Measurements from ENCODE around the gene COG7. TPM values are rescaled to one million over a fixed set of nuclear protein-coding genes. Genes with fewer than 3 reads are reported as not detected.
"Not testable (repeated sequence)": the region's sequence is repeated elsewhere in the genome, so short reads cannot be mapped to it uniquely, and the experiment has no call there.

COG7 gene
- total RNA-seq, 3 donors from 2014 or later: 18.5 to 21.8 (median 20.0) TPM

- Mint-ChIP-seq H3K4me1 (ENCODE audit: low read depth) (no peaks in the 10 kb centered on the region), H3K27me3 (ENCODE audit: low read depth) (peaks cover 14% of the 10 kb centered on the region), H3K9me3 (no peaks in the 10 kb centered on the region), H3K36me3 (ENCODE audit: insufficient read depth) (no peaks in the 10 kb centered on the region), H3K4me3 (no peak overlapping the region)
- DNase-seq (no peak), ATAC-seq (no peak)
These were observed 74.7 kb downstream of the COG7 start for GRCh38 chr16:23378256-23378655.

- peaks cover 14% of the 10 kb centered on the region for H3K27me3 Mint-ChIP-seq (ENCODE audit: low read depth)
- H3K4me3 Mint-ChIP-seq: no peak overlapping the region
- H3K9me3 Mint-ChIP-seq: no peaks in the 10 kb centered on the region
- H3K4me1 Mint-ChIP-seq (ENCODE audit: low read depth): no peaks in the 10 kb centered on the region
- ATAC-seq (no peak), DNase-seq (no peak)
- H3K36me3 Mint-ChIP-seq (ENCODE audit: insufficient read depth): no peaks in the 10 kb centered on the region
These were observed 75.7 kb downstream of the COG7 start for GRCh38 chr16:23377071-23377931.

GRCh38 chr16:23375643-23376042 lies 77.3 kb downstream of the COG7 start:
- H3K4me3 Mint-ChIP-seq: no peak overlapping the region
- H3K36me3 Mint-ChIP-seq (ENCODE audit: insufficient read depth): no peaks in the 10 kb centered on the region
- H3K27me3 Mint-ChIP-seq (ENCODE audit: low read depth): peaks cover 14% of the 10 kb centered on the region
- no peaks in the 10 kb centered on the region for H3K4me1 Mint-ChIP-seq (ENCODE audit: low read depth)
- no peaks in the 10 kb centered on the region for H3K9me3 Mint-ChIP-seq
- no peak for DNase-seq
- ATAC-seq: no peak

- Mint-ChIP-seq H3K4me3 (no peak overlapping the region), H3K4me1 (ENCODE audit: low read depth) (no peaks in the 10 kb centered on the region), H3K9me3 (no peaks in the 10 kb centered on the region), H3K27me3 (ENCODE audit: low read depth) (peaks cover 18% of the 10 kb centered on the region), H3K36me3 (ENCODE audit: insufficient read depth) (no peaks in the 10 kb centered on the region)
- ATAC-seq (no peak), DNase-seq (no peak)
These were observed 78.1 kb downstream of the COG7 start for GRCh38 chr16:23374721-23375510.

GRCh38 chr16:23373436-23374219 lies 79.4 kb downstream of the COG7 start:
- Mint-ChIP-seq H3K4me1 (ENCODE audit: low read depth) (no peaks in the 10 kb centered on the region), H3K27me3 (ENCODE audit: low read depth) (peaks cover 14% of the 10 kb centered on the region), H3K36me3 (ENCODE audit: insufficient read depth) (no peaks in the 10 kb centered on the region), H3K9me3 (no peaks in the 10 kb centered on the region), H3K4me3 (no peak overlapping the region)
- DNase-seq (no peak), ATAC-seq (no peak)

GRCh38 chr16:23371368-23371767 lies 81.6 kb downstream of the COG7 start:
- no peak overlapping the region for H3K4me3 Mint-ChIP-seq
- no peak for DNase-seq
- H3K4me1 Mint-ChIP-seq (ENCODE audit: low read depth): no peaks in the 10 kb centered on the region
- no peaks in the 10 kb centered on the region for H3K9me3 Mint-ChIP-seq
- ATAC-seq: no peak
- peaks cover 12% of the 10 kb centered on the region for H3K27me3 Mint-ChIP-seq (ENCODE audit: low read depth)
- no peaks in the 10 kb centered on the region for H3K36me3 Mint-ChIP-seq (ENCODE audit: insufficient read depth)

- no peak overlapping the region for H3K4me3 Mint-ChIP-seq
- no peaks in the 10 kb centered on the region for H3K36me3 Mint-ChIP-seq (ENCODE audit: insufficient read depth)
- peaks cover 8% of the 10 kb centered on the region for H3K4me1 Mint-ChIP-seq (ENCODE audit: low read depth)
- DNase-seq: no peak
- H3K9me3 Mint-ChIP-seq: no peaks in the 10 kb centered on the region
- no peak for ATAC-seq
- peaks cover 9% of the 10 kb centered on the region for H3K27me3 Mint-ChIP-seq (ENCODE audit: low read depth)
These were observed 83.6 kb downstream of the COG7 start for GRCh38 chr16:23369416-23369815.

- Mint-ChIP-seq H3K4me3 (no peak overlapping the region), H3K9me3 (no peaks in the 10 kb centered on the region), H3K36me3 (ENCODE audit: insufficient read depth) (no peaks in the 10 kb centered on the region), H3K4me1 (ENCODE audit: low read depth) (peaks cover 8% of the 10 kb centered on the region), H3K27me3 (ENCODE audit: low read depth) (peaks cover 6% of the 10 kb centered on the region)
- ATAC-seq: no peak
- no peak for DNase-seq
These were observed 84.5 kb downstream of the COG7 start for GRCh38 chr16:23368469-23368868.

GRCh38 chr16:23367988-23368387 lies 85.0 kb downstream of the COG7 start:
- no peak overlapping the region for H3K4me3 Mint-ChIP-seq

GRCh38 chr16:23367564-23367963 lies 85.4 kb downstream of the COG7 start:
- H3K9me3 Mint-ChIP-seq: no peaks in the 10 kb centered on the region
- no peak for DNase-seq
- no peak overlapping the region for H3K4me3 Mint-ChIP-seq
- H3K27me3 Mint-ChIP-seq (ENCODE audit: low read depth): peaks cover 4% of the 10 kb centered on the region
- ATAC-seq: no peak
- no peaks in the 10 kb centered on the region for H3K36me3 Mint-ChIP-seq (ENCODE audit: insufficient read depth)
- H3K4me1 Mint-ChIP-seq (ENCODE audit: low read depth): peaks cover 8% of the 10 kb centered on the region

More at GRCh38 chr16:23367988-23368387, 85.0 kb downstream of the COG7 start:
- Mint-ChIP-seq H3K27me3 (ENCODE audit: low read depth) (peaks cover 4% of the 10 kb centered on the region), H3K4me1 (ENCODE audit: low read depth) (peaks cover 8% of the 10 kb centered on the region), H3K36me3 (ENCODE audit: insufficient read depth) (no peaks in the 10 kb centered on the region), H3K9me3 (no peaks in the 10 kb centered on the region)
- ATAC-seq (no peak), DNase-seq (no peak)

GRCh38 chr16:23366341-23366740 lies 86.6 kb downstream of the COG7 start:
- H3K4me3 Mint-ChIP-seq, ATAC-seq: not testable (repeated sequence)

GRCh38 chr16:23365602-23366240 lies 87.3 kb downstream of the COG7 start:
- DNase-seq (no peak), ATAC-seq (no peak)
- H3K36me3 Mint-ChIP-seq (ENCODE audit: insufficient read depth): no peaks in the 10 kb centered on the region
- H3K4me3 Mint-ChIP-seq: no peak overlapping the region
- H3K9me3 Mint-ChIP-seq: no peaks in the 10 kb centered on the region
- peaks cover 6% of the 10 kb centered on the region for H3K27me3 Mint-ChIP-seq (ENCODE audit: low read depth)
- peaks cover 8% of the 10 kb centered on the region for H3K4me1 Mint-ChIP-seq (ENCODE audit: low read depth)

More at GRCh38 chr16:23366341-23366740, 86.6 kb downstream of the COG7 start:
- H3K9me3 Mint-ChIP-seq; H3K4me1 Mint-ChIP-seq (ENCODE audit: low read depth); H3K27me3 Mint-ChIP-seq (ENCODE audit: low read depth); DNase-seq; H3K36me3 Mint-ChIP-seq (ENCODE audit: insufficient read depth): not testable (repeated sequence)

GRCh38 chr16:23362460-23363317 lies 90.3 kb downstream of the COG7 start:
- H3K4me1 Mint-ChIP-seq (ENCODE audit: low read depth): peaks cover 8% of the 10 kb centered on the region
- H3K9me3 Mint-ChIP-seq: no peaks in the 10 kb centered on the region
- peaks cover 3% of the 10 kb centered on the region for H3K27me3 Mint-ChIP-seq (ENCODE audit: low read depth)
- no peaks in the 10 kb centered on the region for H3K36me3 Mint-ChIP-seq (ENCODE audit: insufficient read depth)
- no peak overlapping the region for H3K4me3 Mint-ChIP-seq
- no peak for DNase-seq
- no peak for ATAC-seq

Data from activated T-cell treated with anti-CD3 and anti-CD28 coated beads, Interleukin-2, amount 50 U/mL, for 4 hours (primary cell).